HG03045 (cell line): Measurements from ENCODE around the gene CFAP92.

Experiments
- ATAC-seq: cut with Tn5 transposase; IDR thresholded peaks from one replicate; pipeline ENCODE4 v1.9.1; 2021; ENCODE audit warnings: mild to moderate bottlenecking, moderate library complexity; ENCODE audit not compliant: unreplicated experiment

The CFAP92 gene

DNA sequence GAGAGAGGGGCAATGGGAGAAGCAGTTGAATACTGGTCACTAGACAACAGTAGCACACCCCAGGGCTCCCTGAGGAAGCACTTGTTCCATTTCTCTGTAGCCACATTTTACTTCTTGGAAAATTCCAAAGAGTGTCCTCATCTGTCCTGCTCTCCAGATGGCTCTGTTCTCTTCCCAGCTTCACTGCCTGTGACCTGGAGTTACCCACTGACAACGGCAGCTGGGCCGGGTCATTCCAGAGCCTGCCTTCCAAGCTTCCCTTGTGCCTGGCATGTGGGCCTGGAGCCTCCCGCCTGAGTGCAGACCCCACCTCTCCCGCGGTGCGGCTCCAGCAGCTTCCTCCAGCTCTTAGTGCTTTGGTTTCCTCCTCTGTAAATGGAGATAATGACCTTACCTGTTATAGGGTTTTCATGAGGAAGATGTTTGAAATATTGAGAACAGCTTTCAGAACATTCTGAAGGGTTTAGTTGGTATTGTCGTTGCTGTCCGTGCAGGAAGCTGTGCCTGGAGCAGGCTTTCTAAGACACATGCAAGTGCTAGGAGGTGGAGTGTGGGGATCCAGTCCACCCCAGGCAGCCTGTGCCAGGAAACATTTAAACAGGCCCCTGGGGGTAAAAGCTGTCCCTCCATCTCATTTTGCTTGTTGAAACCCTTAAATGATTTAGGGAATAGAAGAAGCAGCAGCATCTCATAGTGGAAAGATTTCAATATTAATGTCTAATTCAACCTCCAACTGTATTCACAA is 32.0 kb upstream of the CFAP92 start:
- no peak for ATAC-seq

DNA sequence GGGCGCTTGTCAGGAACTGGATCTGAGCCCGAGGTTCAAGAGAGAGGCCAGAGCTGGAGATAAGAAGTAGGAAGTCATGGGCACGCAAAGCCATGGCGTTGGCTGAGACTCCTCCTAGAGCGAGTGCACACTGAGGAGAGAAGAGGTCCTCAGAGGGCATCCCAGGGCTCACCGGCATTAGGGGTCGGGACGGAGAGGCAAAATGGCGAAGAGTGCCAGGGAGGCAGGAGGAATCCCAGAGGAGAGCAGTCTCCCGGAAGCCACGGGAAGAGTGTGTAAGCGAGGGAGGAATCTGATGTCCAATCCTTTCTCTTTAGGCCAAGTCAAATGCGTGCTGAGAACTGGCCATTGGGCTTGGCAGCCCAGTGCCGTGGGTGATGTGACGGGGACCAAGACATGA is 31.2 kb upstream of the CFAP92 start:
- ATAC-seq, result no peak

DNA sequence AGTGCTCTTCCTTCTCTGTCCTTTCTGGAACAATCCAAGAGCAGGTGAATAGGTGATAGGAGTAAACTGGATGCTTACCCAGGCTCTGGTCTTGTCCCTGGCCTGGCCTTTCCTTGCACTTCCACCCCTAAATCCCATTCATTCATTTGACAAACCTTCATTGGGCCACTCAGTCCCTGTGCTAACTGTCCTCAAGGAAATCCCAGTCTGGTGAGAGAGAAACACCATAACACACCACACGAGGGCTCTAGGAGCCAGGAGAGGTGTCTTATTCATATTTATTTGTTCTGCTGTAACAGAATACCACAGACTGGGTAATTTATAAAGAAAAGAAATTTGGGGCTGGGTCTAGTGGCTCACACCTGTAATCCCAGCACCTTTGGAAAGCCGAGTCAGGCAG is 30.0 kb upstream of the CFAP92 start:
- no peak for ATAC-seq

DNA sequence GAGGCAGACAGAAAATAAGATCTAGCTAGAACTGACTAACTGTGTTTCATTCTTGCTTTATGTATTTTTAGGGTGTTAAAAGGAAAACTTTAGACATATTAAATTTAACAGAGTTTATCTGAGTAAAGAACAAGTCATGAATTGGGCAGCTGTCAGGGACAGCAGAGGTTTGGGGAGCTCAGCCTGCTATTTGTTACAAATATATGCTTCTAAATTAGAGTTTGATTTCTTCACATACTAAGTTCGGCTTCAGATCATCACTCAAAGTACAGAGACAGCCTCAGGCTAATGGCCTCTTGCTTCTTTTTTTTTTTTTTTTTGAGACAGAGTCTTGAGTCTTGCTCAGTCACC is 29.1 kb upstream of the CFAP92 start:
- ATAC-seq, result no peak

DNA sequence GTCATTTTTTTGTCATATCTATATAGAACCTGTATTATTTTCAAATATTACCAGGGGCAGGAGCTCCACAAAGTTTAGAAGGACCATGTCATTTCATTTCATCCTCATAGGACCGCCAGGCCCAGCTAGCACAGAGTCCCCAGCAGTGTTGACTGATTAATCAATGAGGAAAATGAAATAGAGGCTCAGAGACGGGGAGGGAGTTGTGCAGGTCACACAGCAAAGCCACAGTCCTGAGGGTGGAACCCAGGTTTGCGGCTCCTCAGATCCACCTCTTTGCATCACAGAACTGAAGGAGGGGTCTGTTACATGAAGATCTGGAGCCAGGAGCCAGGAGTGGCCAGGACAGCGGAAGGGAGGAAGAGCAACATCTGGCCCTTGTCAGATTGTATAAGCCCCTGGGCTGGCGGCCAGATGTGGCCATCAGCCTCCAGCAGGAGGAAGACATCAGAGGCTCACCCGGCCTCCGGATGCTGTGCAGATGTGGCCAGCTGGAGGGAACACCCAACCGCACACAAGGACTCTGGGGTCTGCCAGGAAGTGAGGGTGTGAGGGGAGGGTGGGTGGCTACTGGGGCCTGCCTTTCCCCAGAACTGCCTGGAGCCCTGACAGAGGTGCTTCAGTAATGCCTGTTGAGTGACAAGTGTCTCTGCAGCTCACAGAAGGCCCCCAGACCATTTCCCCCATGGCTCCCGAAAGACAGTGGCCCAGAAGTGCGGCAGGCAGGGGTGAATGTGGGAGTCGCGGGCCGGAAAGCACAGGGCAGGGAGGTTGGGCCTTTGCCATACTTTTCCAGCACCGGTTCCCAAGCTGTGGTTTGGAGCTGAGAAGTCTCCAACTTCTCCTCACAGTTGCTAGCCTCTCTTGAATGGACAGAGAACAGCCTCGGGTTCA is 28.5 kb upstream of the CFAP92 start:
- ATAC-seq, result no peak

DNA sequence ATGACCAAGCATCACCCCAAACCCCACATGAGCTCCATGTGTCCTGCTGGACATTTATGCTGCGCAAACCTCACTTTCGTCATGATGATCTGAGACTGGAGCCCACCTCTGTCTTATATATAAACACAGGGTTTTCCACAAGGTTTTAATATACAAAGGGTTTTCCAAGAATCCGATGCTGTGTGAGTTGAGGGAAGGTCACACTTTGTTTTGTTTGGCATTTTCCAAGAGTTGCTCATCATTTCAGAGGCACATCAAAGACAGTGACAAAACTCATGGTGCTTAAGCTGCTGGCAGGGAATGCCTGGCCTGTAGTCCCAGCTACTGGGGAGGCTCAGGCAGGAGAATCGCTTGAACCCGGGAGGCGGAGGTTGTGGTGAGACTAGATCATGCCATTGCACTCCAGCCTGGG is 27.3 kb upstream of the CFAP92 start:
- no peak for ATAC-seq

DNA sequence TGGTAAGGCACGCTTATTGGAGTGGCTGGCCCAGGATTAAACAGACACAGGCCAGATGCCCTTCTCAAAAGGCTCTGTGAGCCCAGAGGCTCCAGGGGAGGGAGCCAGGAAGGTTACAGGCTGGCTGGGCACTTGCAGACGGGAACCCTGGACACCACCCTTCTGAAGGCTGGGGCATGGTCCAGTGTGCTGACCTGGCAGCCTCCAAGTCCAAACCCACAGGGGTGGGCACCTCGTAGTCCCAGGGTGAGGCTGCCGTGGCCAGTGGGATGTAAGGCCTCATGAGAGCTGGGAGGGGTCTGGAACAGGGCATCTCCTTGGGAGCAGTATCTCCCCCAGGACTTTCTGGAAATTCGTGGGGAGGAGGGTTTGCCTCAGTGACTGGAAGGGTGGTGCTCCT is 26.8 kb upstream of the CFAP92 start:
- no peak for ATAC-seq

DNA sequence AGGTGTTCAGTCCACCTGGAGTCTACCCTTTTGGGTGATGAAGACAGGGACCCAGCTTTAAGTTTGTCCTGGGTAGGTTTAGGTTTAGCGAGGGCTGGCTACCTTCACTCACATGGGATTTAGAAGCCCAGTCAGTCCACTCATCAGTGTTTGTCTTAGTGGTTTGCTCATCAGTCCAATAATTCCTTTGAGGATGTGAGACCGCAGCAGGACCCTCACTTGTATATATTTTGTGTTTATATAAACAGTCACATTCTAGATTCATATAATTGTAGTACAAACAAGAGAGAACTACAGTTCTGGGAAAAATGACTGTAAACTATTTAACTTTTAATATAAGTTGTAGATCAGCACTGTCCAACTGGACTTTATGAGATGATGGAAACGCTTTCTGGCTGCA is 25.4 kb upstream of the CFAP92 start:
- ATAC-seq, result no peak

DNA sequence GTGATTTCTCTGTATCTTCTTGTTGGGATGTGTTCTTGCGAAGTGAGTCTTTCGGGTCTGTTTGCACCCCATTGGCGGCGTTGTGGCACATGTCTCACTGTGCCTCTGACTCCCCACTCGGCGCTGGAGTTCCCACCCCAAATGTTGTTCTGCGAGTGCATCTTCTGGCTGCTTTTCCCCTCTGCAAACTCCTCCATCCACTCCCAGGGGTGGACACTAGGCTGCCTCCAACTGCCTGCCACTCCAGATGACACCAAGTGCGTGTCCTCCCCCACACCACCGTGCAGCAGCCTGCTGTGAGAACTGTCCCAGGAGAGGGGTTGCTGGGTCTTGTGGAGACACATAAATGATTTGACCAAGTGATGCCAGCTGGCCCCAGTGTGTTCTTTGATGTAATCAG is 24.9 kb upstream of the CFAP92 start:
- no peak for ATAC-seq

DNA sequence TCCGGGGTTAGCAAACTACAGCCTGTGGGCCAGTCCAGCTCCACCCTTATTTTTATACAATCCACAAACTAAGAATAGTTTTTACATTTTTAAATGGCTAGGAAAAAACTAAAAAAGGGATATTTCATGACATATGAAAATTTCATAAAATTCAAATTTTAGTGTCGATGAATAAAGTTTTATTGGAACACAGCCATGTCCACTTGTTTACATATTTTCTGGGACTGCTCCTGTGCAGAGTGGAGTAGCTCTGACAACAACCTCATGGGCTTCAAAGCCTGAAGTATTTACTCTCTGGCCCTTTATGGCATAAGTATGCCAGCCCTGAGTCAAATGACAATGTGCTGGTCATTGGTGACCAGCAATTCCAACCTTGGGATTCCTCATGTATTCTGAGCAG is 24.4 kb upstream of the CFAP92 start:
- no peak for ATAC-seq

DNA sequence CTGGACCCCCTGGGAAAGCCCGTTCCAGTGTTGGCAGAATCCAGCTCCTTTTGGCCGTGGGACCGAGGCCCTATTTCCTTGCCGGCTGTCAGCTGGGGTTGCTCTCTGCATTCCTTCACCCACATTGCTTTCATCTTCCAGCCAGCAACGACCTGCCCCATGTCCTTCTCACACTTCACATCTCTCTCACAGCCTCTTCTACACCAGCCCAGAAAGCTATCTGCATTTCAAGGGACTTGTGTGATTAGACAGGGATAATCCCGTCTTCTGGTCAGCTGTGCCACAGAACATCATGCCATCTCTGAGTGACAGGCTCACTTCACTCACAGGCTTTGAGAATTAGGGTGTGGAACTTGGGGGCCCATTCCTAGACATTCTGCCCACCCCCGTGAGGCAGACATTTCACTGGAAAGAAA is 23.6 kb upstream of the CFAP92 start:
- no peak for ATAC-seq

DNA sequence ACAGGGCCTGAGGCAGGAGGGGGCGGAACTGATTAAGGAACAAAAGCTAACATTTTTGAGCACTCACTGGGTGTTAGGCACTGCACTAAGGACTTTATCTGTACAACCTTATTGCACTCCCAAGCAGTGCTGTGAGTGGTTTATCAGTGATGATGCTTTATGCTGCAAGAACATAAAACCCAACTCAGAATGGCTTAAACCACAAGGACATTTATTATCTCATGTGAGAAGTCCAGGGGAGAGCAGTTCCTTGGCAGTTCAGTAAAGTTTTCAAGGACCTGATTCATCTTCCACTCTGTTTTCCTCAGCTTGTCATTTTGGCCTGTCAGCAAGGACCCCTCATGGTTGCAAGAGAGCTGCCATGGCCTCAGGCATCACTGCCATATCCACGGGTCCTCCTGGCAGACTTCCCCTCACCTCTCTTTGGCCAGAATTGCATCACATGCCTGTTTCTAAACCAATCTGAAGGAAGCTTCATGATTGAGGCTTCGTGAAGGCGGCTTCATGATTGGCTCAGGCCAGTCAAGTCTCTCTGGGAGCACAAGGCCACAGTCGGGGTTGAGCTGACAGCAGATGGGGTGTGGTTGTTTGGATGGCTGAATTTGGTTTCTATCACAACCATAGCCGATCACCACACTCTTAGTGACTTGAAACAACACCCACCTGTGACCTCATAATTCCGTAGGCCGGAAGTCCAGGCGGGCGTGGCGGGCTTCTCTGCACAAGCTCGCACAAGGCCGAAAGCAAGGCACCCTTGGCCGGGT is 23.0 kb upstream of the CFAP92 start:
- peak; percentile 42 for ATAC-seq

DNA sequence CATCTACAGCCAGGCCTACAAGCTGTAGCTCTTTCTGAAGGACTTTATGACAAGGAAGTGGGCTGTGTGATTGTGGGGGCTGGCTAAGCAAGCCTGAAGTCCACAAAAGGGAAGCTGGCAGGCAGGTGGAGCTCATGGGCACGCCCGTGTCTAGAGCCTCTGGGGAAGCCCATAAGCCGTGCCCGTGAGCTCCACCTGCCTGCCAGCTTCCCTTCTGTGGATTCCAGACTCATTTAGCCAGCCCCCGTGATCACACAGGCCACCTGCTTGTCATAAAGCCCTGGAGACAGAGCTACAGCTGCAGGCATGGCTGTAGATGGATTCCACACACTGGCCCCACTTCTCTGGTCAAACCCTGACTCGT is 22.5 kb upstream of the CFAP92 start:
- no peak for ATAC-seq

DNA sequence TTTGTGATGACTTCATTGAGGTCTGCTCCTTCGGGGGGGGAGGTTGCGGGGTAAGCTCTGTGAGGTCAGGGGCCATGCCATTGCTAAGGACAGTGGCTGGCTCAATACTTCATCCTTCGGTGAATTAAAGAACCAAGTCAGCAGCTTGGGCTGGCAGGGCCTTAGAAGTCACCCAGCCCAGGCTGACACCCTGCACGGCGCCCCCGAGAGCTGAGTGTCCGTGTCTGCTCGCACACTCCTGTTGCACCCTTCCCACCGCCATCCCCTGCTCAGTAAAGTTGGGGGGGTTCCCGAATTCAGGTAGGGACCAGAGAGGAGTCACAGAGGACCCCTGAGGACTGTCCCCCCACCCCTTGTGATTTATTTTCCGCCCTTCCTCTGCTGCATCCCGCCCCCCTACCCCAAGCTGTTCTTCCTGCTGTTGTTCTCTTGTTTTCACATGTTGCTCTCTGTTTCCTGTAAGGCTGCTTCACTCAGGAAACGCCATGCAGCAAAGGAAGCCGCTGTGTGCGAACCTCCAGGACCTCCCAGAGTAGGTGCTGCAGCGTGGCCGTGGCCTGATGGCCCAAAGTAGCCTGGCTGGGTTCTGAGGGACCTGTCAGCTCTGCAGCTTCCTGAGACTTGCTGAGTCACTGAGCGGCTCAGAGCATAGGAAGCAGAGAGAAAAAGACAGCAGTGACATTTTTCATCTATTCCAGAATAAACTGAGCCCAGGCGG is 21.7 kb upstream of the CFAP92 start:
- ATAC-seq, result no peak

DNA sequence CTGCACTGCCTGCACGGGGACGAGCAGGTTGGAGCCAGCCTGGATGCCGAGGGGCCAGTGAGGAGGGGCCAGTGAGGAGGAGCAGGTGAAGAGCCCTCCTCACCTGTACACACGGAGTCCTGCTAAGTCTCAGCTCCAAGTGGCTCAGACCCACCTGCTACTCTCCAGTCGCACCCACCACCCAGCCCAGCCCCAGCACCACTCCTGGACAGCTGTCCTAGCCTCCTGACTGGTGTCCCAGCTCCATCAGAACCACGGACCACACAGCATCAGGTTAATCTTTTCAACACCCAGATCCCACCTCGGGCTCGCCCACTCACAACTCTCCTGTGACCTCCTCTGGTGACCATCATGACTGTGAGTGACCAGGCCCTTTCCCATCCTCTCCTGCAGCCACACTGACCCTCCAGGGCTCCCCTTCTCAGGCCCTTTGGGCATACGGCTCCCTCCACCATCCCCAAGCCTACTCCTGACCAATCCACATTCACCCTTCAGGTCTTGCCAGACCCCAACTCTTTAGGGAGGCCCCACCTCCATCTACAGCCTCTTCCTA is 21.0 kb upstream of the CFAP92 start:
- ATAC-seq, result no peak

DNA sequence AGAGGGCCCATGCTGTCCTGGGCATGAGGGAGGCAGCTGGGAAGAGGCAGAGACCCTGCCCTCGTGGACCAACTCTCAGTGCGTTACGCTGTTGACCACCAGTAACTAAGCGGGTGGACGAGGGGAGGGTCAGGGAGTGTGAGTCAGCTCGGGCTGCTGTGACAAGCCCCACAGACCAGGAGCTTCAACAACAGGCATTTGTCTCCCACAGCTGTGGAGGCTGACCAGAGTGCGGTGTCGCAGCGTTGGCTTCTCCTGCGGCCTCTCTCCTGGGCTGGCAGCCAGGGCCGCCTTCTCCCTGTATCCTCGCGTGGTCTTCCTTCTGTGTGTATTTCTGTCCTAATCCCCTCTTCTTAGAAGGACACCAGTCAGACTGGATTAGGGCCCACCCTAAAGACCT is 20.3 kb upstream of the CFAP92 start:
- ATAC-seq, result no peak

DNA sequence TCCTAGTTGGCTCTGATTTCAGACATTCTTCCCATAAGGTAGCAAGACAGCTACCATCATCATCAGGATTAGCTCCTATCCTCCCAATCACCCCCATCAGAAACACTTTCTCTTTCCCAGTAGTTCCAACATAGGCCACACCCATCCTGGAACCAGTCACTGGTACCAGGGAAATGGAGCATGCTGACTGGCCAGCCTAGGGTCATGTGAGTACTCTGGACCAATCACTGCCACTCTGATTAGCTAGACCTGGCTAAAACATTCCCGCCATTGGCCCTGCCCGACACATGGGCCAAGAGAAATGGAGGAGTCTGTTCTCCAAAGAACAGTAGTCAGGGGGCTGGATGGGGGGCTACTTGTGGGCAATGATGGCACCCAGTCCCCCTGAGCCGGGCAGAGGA is 19.6 kb upstream of the CFAP92 start:
- no peak for ATAC-seq

DNA sequence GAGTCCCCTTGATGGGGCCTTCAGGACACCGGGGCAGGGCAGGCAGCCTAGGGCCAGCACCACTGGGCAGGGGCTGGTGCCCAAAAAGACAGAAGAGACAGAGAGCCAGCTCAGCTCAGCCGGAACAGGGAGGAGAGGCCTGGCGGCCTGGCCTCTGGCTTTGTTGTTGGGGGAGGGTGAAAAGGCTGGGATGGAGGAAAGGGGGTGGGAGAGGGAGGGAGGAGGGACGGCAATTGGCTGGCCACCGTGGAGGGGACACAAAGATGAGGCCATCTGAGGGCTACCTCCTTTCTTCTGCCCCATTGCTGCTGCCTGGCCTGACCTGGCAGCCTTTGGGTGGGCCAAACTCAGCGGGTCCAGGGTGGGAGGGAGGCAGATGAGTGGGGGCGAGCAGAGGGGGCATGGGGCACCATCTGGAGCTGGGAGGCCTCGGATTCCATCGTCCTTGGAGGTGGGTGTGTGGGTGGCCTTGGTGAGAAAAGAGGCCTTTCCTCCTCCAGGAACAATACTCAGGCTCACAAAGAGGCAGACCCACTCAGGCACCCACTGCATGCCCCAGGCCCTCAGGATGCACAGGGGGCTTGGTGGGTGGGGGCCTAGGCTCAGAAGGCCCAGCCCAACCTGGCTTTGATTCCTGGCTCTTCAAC is 16.6 kb upstream of the CFAP92 start:
- ATAC-seq, result no peak

DNA sequence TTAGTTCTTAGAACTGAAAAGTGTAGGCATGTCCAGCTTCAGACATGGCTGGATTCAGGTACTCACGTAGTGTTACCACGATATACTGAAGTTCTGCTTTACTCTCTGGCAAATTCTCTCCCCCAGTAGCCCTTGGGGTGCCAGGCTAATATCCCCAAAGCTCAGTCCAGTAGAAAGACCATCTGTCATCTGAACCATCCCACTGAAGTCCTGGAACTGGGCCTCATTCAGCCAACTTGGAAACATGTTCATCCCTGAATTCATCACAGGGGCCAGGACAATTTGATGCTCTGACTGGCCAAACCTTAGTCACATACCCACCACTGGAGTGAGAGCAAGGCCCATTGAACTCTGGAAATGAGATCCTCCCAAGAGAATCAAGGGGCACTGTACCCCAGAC is 15.4 kb upstream of the CFAP92 start:
- no peak for ATAC-seq

DNA sequence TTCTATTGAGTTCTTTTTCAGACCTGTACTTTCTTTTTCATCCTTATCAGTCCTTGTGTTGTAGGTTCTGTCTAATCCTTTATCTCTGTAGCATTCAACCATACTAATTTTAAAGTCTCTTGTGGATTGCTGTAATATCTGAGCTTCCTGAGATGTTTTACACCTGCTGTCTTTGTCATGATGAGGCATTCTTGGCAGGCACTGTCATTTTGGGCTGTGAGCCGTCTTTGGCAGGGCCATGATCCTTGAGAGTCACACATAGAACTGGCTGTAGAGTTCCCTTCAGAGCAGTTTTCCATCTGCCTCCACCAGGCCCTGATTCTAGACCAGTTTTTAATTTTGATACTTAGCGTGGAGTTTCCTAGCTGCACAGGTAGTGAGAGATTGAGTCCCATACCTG is 13.9 kb upstream of the CFAP92 start:
- no peak for ATAC-seq
